B cell (primary cell): ENCODE results near the gene LAMTOR2. TPM values are rescaled to one million over a fixed set of nuclear protein-coding genes. Genes with fewer than 3 reads are reported as not detected.

Experiments used
- ATAC-seq: fragments of 200-7000 bp; cut with Tn5 transposase; one replicate; pipeline ENCODE4 v1.10.0; 2021; ENCODE audit warnings: low read depth, mild to moderate bottlenecking, moderate number of reproducible peaks, moderate library complexity
- CTCF ChIA-PET: fragments of 350-600 bp; sonication (Branson Sonifier 250); formaldehyde crosslinking; loops from one replicate; lab custom pipeline; 2021; ENCODE audit warnings: antibody characterized with exemption, inconsistent platforms; lab: Charles Lee
- POLR2A ChIA-PET: fragments of 350-600 bp; sonication (Branson Sonifier 250); formaldehyde crosslinking; loops from one replicate; lab custom pipeline; 2021; ENCODE audit warnings: antibody characterized with exemption; lab: Charles Lee
- DNase-seq: peaks from one replicate; pipeline ENCODE4 v3.0.0; 2013
- H2AFZ ChIP-seq: 2 replicates; pipeline ENCODE4 v1.6.1; 2012; ENCODE audit warnings: mild to moderate bottlenecking, low read depth, low read length; ENCODE audit not compliant: insufficient read depth, poor library complexity, severe bottlenecking
- H3K27ac ChIP-seq, 2 donors: 1 replicate in 1 of 2; 2 replicates in 1 of 2; pipeline ENCODE4 v1.5.1; 2012 to 2013; ENCODE audit warnings: low read length in 2 of 2, mild to moderate bottlenecking in 2 of 2, moderate library complexity in 1 of 2
- H3K27me3 ChIP-seq, 4 experiments: fragments of 200-600 bp in 1 of 4; sonication (generic) in 1 of 4; replicated peaks in 1 of 4; 1 replicate in 2 of 4; 2 replicates in 2 of 4; pipeline versions ENCODE4 v1.6.1 to v1.7.0; 2013 to 2016; ENCODE audit warnings: low read length in 3 of 4, mild to moderate bottlenecking in 2 of 4, mixed read lengths in 1 of 4, moderate library complexity in 1 of 4; ENCODE audit not compliant: insufficient read depth in 4 of 4, control insufficient read depth in 3 of 4; ENCODE audit errors: control extremely low read depth in 1 of 4
- H3K36me3 ChIP-seq, 2 experiments: replicated peaks in 1 of 2; 1 replicate in 1 of 2; 2 replicates in 1 of 2; pipeline versions ENCODE4 v1.6.1 to v1.7.1; 2013; ENCODE audit warnings: low read length in 1 of 2; ENCODE audit not compliant: insufficient read depth in 2 of 2, control insufficient read depth in 1 of 2; ENCODE audit errors: control extremely low read depth in 1 of 2, extremely low read depth in 1 of 2
- H3K4me1 ChIP-seq, 2 donors: fragments of 200-600 bp in 1 of 2; sonication (generic) in 1 of 2; 1 replicate in 1 of 2; 2 replicates in 1 of 2; pipeline versions ENCODE4 v1.5.1 to v1.6.1; 2013 to 2017; ENCODE audit warnings: low read length in 2 of 2; ENCODE audit not compliant: control insufficient read depth in 2 of 2, insufficient read depth in 2 of 2
- H3K4me2 ChIP-seq: replicated peaks from 2 replicates; pipeline ENCODE3; 2012; ENCODE audit warnings: mild to moderate bottlenecking, low read depth, low read length; ENCODE audit not compliant: poor library complexity, severe bottlenecking
- H3K4me3 ChIP-seq, 5 experiments: fragments of 200-600 bp in 1 of 5; sonication (generic) in 1 of 5; 1 replicate in 3 of 5; 2 replicates in 2 of 5; pipeline versions ENCODE4 v1.5.1 to v1.7.0; 2011 to 2016; ENCODE audit warnings: low read length in 4 of 5, mild to moderate bottlenecking in 4 of 5, low read depth in 2 of 5, control low read depth in 1 of 5, moderate library complexity in 1 of 5; ENCODE audit not compliant: insufficient read depth in 1 of 5; ENCODE audit errors: control extremely low read depth in 1 of 5, extremely low read depth in 1 of 5
- H3K79me2 ChIP-seq: fragments of 200-600 bp; sonication (generic); one replicate; pipeline ENCODE4 v1.6.0; 2016; ENCODE audit warnings: low read length; ENCODE audit not compliant: control insufficient read depth, insufficient read depth
- H3K9ac ChIP-seq: fragments of 200-600 bp; sonication (generic); 2 replicates; pipeline ENCODE4 v1.6.1; 2017; ENCODE audit warnings: mild to moderate bottlenecking, low read length, moderate library complexity
- H3K9me3 ChIP-seq, 3 donors: one replicate each; pipeline versions ENCODE4 v1.6.1 to v1.7.1; 2013; ENCODE audit warnings: low read length in 2 of 3; ENCODE audit not compliant: control insufficient read depth in 2 of 3, insufficient read depth in 1 of 3; ENCODE audit errors: control extremely low read depth in 1 of 3
- H4K20me1 ChIP-seq: 2 replicates; pipeline ENCODE4 v1.6.0; 2012; ENCODE audit warnings: mild to moderate bottlenecking, low read length; ENCODE audit not compliant: insufficient read depth, control insufficient read depth, poor library complexity, severe bottlenecking
- H3K27ac Mint-ChIP-seq: one replicate; pipeline ENCODE4 v1.8.0; 2021; ENCODE audit warnings: mixed read lengths
- H3K27me3 Mint-ChIP-seq: one replicate; pipeline ENCODE4 v1.8.0; 2021; ENCODE audit warnings: mixed read lengths
- H3K4me1 Mint-ChIP-seq: one replicate; pipeline ENCODE4 v1.8.0; 2021; ENCODE audit warnings: mixed read lengths
- H3K4me3 Mint-ChIP-seq: one replicate; pipeline ENCODE4 v1.8.0; 2021; ENCODE audit warnings: mixed read lengths
- H3K9me3 Mint-ChIP-seq: one replicate; pipeline ENCODE4 v1.8.0; 2022; ENCODE audit warnings: mixed read lengths; ENCODE audit not compliant: insufficient read depth
- CTCF ChIP-seq: fragments of 200-600 bp; IDR thresholded peaks from one replicate; pipeline ENCODE4 v1.8.0; 2022; ENCODE audit warnings: antibody characterized with exemption, mild to moderate bottlenecking
- EZH2 ChIP-seq: IDR thresholded peaks from 2 replicates; pipeline ENCODE4 v1.6.1; 2012; ENCODE audit warnings: borderline replicate concordance, low read depth, mild to moderate bottlenecking, moderate library complexity, low read length; ENCODE audit not compliant: insufficient read depth, poor library complexity, severe bottlenecking
- WGBS: methylation state at CpG from one replicate; pipeline ENCODE4 v1.1.5; 2013; ENCODE audit warnings: missing lambda C conversion rate; ENCODE audit not compliant: insufficient coverage; 5-methylcytosine and 5-hydroxymethylcytosine counted together
- intact Hi-C: fragments of 100-400 bp; cut with micrococcal nuclease; formaldehyde crosslinking; loops from one replicate; pipeline ENCODE4 v1.10.0; 2022
- polyA plus RNA-seq: library from polyadenylated mRNA; depleted of rRNA; stranded (reverse); fragments of >200 nt; gene quantifications from 2 replicates; pipeline ENCODE4 v1.2.3, GENCODE V29; 2012
- total RNA-seq, 2 donors: library from RNA; stranded (reverse); fragments of 120-200 nt in 1 of 2; gene quantifications; 1 replicate in 1 of 2; 2 replicates in 1 of 2; pipeline versions ENCODE4 v1.2.3 to v1.2.4, GENCODE V29; 2013 to 2022

LAMTOR2 gene
- total and polyA plus RNA-seq, 2 donors (not counting 1 experiment from before 2014, with no cell fraction given) = 31.5 to 55.9 TPM

- Mint-ChIP-seq H3K9me3 (no peaks in the 10 kb centered on the region), H3K27me3 (peaks cover 6% of the 10 kb centered on the region), H3K4me1 (peaks cover 14% of the 10 kb centered on the region), H3K4me3 (no peak overlapping the region), H3K27ac (no peak overlapping the region)
- Histone ChIP-seq H3K9me3 (no peaks in the 10 kb centered on the region), H3K36me3 (peaks cover 0 to 2% of the 10 kb centered on the region in 2 experiments), H4K20me1 (no peaks in the 10 kb centered on the region), H3K9ac (no peak overlapping the region), H3K79me2 (peaks cover 20% of the 10 kb centered on the region), H3K4me3 (no peak overlapping the region), H3K27me3 (peaks cover 0 to 6% (median 0%) of the 10 kb centered on the region in 4 experiments), H3K27ac (no peak overlapping the region), H2AFZ (no peak overlapping the region), H3K4me1 (peaks cover 7 to 11% of the 10 kb centered on the region in 2 donors), H3K4me2 (no peak overlapping the region)
- DNase-seq (no peak), ATAC-seq (no peak)
- intact Hi-C loops = no loop called here
- CTCF ChIA-PET = interaction anchor here (1.0 kb wide), 1 partner anchor 90 kb away, joined by 3 read pairs; the partner anchor contains the start of gene KHDC4
- POLR2A ChIA-PET = interaction anchor here (0.6 kb wide), 1 partner anchor 29 kb away, joined by 4 read pairs; the partner anchor contains the start of gene UBQLN4
- no peak for TF ChIP-seq CTCF
- no peak for TF ChIP-seq EZH2
- WGBS = 95% methylated on average over 2 of the region's 5 CpGs
These were observed 29.8 kb upstream of the LAMTOR2 start for GRCh38 chr1:156024801-156025200.

GRCh38 chr1:156025876-156026275, 28.7 kb upstream of the LAMTOR2 start:
- no peak overlapping the region for H3K4me3 Mint-ChIP-seq
- ChIA-PET POLR2A (interaction anchor here (0.7 kb wide), 1 partner anchor 187 kb away, joined by 4 read pairs; the partner anchor contains the start of gene PMF1), CTCF (interaction anchor here (0.6 to 0.7 kb wide), 3 partner anchors 18 to 42 kb away, joined by 4 to 5 read pairs (median 4); no protein-coding TSS in a partner anchor)
- ATAC-seq = peak; percentile 43
- H3K9me3 ChIP-seq = no peaks in the 10 kb centered on the region
- H3K4me1 ChIP-seq = peaks cover 3 to 4% of the 10 kb centered on the region in 2 donors
- peaks cover 5% of the 10 kb centered on the region for H3K4me1 Mint-ChIP-seq
- peaks cover 0 to 6% (median 0%) of the 10 kb centered on the region in 4 experiments for H3K27me3 ChIP-seq
- H3K9me3 Mint-ChIP-seq = no peaks in the 10 kb centered on the region
- intact Hi-C loops = no loop called here
- no peaks in the 10 kb centered on the region for H4K20me1 ChIP-seq
- H3K27me3 Mint-ChIP-seq = peaks cover 6% of the 10 kb centered on the region
- peak overlapping the region; percentile 44 for H2AFZ ChIP-seq
- H3K36me3 ChIP-seq = no peaks in the 10 kb centered on the region
- no peak overlapping the region for H3K4me2 ChIP-seq
- H3K9ac ChIP-seq = no peak overlapping the region
- H3K79me2 ChIP-seq = peaks cover 9% of the 10 kb centered on the region
- no peak overlapping the region for H3K27ac Mint-ChIP-seq
- TF ChIP-seq EZH2 (no peak), CTCF (peak; percentile 45)
- peak; percentile 43 for DNase-seq
- no peak overlapping the region for H3K27ac ChIP-seq
- 17% methylated on average over 9 of the region's 9 CpGs for WGBS
- H3K4me3 ChIP-seq = no peak overlapping the region
